HG03565 (cell line): ENCODE results near the gene FKBP14.
"Not testable (repeated sequence)": the region's sequence is repeated elsewhere in the genome, so short reads cannot be mapped to it uniquely, and the experiment has no call there.

ENCODE experiments used
- ATAC-seq: cut with Tn5 transposase; IDR thresholded peaks from one replicate; pipeline ENCODE4 v1.9.1; 2021; ENCODE audit warnings: mild to moderate bottlenecking, moderate library complexity; ENCODE audit not compliant: unreplicated experiment

Gene FKBP14

GRCh38 chr7:29962035-29962434 lies 64.5 kb downstream of the FKBP14 start:
- no peak for ATAC-seq

- not testable (repeated sequence) for ATAC-seq
Measured at GRCh38 chr7:29961611-29962010, 64.9 kb downstream of the FKBP14 start.
